ENCODE measurements around the gene SPPL3. TPM values are rescaled to one million over a fixed set of nuclear protein-coding genes. Genes with fewer than 3 reads are reported as not detected.

The SPPL3 gene
- total RNA-seq, 1 donor from 2014 or later, result 25.8 TPM

DNA sequence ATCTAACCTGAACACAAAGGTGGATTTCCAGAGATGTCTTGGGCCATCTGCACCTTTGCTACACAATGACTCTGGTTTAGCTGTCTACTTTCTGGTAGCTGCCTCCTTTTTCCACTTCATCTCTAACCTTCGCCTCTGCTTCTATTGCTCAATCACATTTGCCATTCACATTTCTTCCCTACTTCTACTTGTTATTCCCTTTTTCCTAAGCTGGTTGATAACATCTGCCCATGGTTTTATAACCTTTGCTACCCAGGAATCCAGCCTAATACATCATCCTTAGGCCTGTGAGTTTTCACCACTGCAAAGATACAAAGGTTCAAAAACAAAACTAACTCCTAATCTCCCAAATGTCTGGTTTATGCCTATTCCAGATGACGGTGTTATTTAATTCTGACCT is 13.2 kb downstream of the SPPL3 start:
- Mint-ChIP-seq H3K4me1 (no peaks in the 10 kb centered on the region), H3K27ac (no peak overlapping the region), H3K36me3 (peaks cover 15% of the 10 kb centered on the region), H3K9me3 (no peaks in the 10 kb centered on the region), H3K4me3 (no peak overlapping the region), H3K27me3 (ENCODE audit: insufficient read depth, low read depth) (no peaks in the 10 kb centered on the region)
- Histone ChIP-seq H3K36me3 (no peaks in the 10 kb centered on the region), H3K9ac (no peak overlapping the region), H3K4me2 (no peak overlapping the region), H3K4me1 (peaks cover 7% of the 10 kb centered on the region), H2AFZ (replicated peaks) (no peak overlapping the region), H3F3A (ENCODE audit: low read depth) (no peaks in the 10 kb centered on the region), H3K27me3 (no peaks in the 10 kb centered on the region), H3K79me2 (ENCODE audit: low read depth) (peaks cover 94% of the 10 kb centered on the region), H3K9me3 (ENCODE audit: low read depth) (no peaks in the 10 kb centered on the region), H3K4me3 (no peak overlapping the region), H3K27ac (no peak overlapping the region), H4K20me1 (ENCODE audit: low read depth) (peaks cover 56% of the 10 kb centered on the region)
- TF ChIP-seq, protein P1, sequence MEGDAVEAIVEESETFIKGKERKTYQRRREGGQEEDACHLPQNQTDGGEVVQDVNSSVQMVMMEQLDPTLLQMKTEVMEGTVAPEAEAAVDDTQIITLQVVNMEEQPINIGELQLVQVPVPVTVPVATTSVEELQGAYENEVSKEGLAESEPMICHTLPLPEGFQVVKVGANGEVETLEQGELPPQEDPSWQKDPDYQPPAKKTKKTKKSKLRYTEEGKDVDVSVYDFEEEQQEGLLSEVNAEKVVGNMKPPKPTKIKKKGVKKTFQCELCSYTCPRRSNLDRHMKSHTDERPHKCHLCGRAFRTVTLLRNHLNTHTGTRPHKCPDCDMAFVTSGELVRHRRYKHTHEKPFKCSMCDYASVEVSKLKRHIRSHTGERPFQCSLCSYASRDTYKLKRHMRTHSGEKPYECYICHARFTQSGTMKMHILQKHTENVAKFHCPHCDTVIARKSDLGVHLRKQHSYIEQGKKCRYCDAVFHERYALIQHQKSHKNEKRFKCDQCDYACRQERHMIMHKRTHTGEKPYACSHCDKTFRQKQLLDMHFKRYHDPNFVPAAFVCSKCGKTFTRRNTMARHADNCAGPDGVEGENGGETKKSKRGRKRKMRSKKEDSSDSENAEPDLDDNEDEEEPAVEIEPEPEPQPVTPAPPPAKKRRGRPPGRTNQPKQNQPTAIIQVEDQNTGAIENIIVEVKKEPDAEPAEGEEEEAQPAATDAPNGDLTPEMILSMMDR (IDR thresholded peaks at IDR 0.05), result no peak
- no peak for TF ChIP-seq EZH2 (IDR thresholded peaks at IDR 0.05)
- no peak for TF ChIP-seq EZH2phosphoT487 (IDR thresholded peaks at IDR 0.05)
- DNase-seq (ENCODE audit: low spot score), result no peak

GRCh38 chr12:120887253-120888043 is 16.7 kb downstream of the SPPL3 start:
- no peaks in the 10 kb centered on the region for H3F3A ChIP-seq (ENCODE audit: low read depth)
- H3K27ac Mint-ChIP-seq, result no peak overlapping the region
- TF ChIP-seq EZH2 (IDR thresholded peaks at IDR 0.05), result no peak
- no peak overlapping the region for H3K9ac ChIP-seq
- H3K36me3 ChIP-seq, result no peaks in the 10 kb centered on the region
- H3K4me1 Mint-ChIP-seq, result no peaks in the 10 kb centered on the region
- H4K20me1 ChIP-seq (ENCODE audit: low read depth), result peaks cover 68% of the 10 kb centered on the region
- H3K9me3 Mint-ChIP-seq, result no peaks in the 10 kb centered on the region
- no peak for DNase-seq (ENCODE audit: low spot score)
- no peak overlapping the region for H2AFZ ChIP-seq (replicated peaks)
- peaks cover 6% of the 10 kb centered on the region for H3K36me3 Mint-ChIP-seq
- H3K9me3 ChIP-seq (ENCODE audit: low read depth), result no peaks in the 10 kb centered on the region
- no peaks in the 10 kb centered on the region for H3K27me3 Mint-ChIP-seq (ENCODE audit: insufficient read depth, low read depth)
- no peak overlapping the region for H3K27ac ChIP-seq
- H3K79me2 ChIP-seq (ENCODE audit: low read depth), result peaks cover 96% of the 10 kb centered on the region
- no peak overlapping the region for H3K4me3 ChIP-seq
- H3K4me1 ChIP-seq, result peaks cover 5% of the 10 kb centered on the region
- H3K4me3 Mint-ChIP-seq, result no peak overlapping the region
- no peaks in the 10 kb centered on the region for H3K27me3 ChIP-seq
- H3K4me2 ChIP-seq, result no peak overlapping the region

- H3K9ac ChIP-seq, result no peak overlapping the region
- H3K4me1 Mint-ChIP-seq, result no peaks in the 10 kb centered on the region
- peaks cover 97% of the 10 kb centered on the region for H3K79me2 ChIP-seq (ENCODE audit: low read depth)
- no peak overlapping the region for H3K27ac Mint-ChIP-seq
- TF ChIP-seq, protein P1 (IDR thresholded peaks at IDR 0.05), result no peak
- TF ChIP-seq EZH2phosphoT487 (IDR thresholded peaks at IDR 0.05) (no peak), EZH2 (IDR thresholded peaks at IDR 0.05) (no peak)
- H3K27me3 ChIP-seq, result no peaks in the 10 kb centered on the region
- peaks cover 65% of the 10 kb centered on the region for H4K20me1 ChIP-seq (ENCODE audit: low read depth)
- H3K36me3 ChIP-seq, result no peaks in the 10 kb centered on the region
- no peak overlapping the region for H3K4me3 ChIP-seq
- DNase-seq (ENCODE audit: low spot score), result no peak
- H3K27me3 Mint-ChIP-seq (ENCODE audit: insufficient read depth, low read depth), result no peaks in the 10 kb centered on the region
- peaks cover 6% of the 10 kb centered on the region for H3K36me3 Mint-ChIP-seq
- no peak overlapping the region for H2AFZ ChIP-seq (replicated peaks)
- H3K4me3 Mint-ChIP-seq, result no peak overlapping the region
- no peak overlapping the region for H3K4me2 ChIP-seq
- no peaks in the 10 kb centered on the region for H3K9me3 Mint-ChIP-seq
- H3K4me1 ChIP-seq, result peaks cover 5% of the 10 kb centered on the region
- no peaks in the 10 kb centered on the region for H3K9me3 ChIP-seq (ENCODE audit: low read depth)
- no peak overlapping the region for H3K27ac ChIP-seq
- H3F3A ChIP-seq (ENCODE audit: low read depth), result no peaks in the 10 kb centered on the region
Observed at GRCh38 chr12:120886199-120887018, 17.7 kb downstream of the SPPL3 start.
